Measurements from ENCODE around the gene C2CD4C.
"Not testable (repeated sequence)": the region's sequence is repeated elsewhere in the genome, so short reads cannot be mapped to it uniquely, and the experiment has no call there.

Gene C2CD4C

GRCh38 chr19:408902-409515 is at the start of gene C2CD4C:
TSS of gene C2CD4C (minus strand) at chr19:409147. CDS start at chr19:408361, 786 bp downstream.
- DNase-seq (ENCODE audit: low spot score): no peak

DNA sequence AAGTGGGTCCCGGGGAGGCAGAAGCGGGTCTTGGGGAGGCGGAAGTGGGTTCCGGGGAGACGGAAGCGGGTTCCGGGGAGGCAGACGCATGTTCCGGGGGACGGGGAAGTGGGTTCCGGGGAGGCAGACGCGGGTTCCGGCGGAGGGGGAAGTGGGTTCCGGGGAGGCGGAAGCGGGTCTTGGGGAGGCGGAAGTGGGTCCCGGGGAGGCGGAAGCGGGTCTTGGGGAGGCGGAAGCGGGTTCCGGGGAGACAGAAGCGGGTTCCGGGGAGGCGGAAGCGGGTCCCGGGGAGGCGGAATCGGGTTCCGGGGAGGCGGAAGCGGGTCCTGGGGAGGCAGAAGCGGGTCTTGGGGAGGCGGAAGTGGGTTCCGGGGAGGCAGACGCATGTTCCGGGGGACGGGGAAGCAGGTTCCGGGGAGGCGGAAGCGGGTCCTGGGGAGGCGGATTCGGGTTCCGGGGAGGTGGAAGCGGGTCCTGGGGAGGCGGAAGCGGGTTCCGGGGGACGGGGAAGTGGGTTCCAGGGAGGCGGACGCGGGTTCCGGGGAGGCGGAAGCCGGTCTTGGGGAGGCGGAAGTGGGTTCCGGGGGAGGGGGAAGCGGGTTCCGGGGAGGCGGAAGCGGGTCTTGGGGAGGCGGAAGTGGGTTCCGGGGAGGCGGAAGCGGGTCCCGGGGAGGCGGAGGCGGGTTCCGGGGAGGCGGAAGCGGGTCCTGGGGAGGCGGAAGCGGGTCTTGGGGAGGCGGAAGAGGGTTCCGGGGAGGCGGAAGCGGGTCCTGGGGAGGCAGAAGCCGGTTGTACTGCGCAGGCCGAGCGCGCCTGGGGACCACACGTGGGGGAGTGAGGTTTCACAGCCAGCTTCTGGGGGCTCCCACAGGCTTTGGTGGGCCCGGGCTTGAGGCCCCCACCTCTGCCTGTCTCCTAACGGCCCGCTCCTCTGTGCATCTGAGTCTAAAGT is 49.4 kb upstream of the C2CD4C start:
- no peak for DNase-seq (ENCODE audit: low spot score)

GRCh38 chr19:457636-458035 is 48.7 kb upstream of the C2CD4C start:
- DNase-seq (ENCODE audit: low spot score): no peak

DNA sequence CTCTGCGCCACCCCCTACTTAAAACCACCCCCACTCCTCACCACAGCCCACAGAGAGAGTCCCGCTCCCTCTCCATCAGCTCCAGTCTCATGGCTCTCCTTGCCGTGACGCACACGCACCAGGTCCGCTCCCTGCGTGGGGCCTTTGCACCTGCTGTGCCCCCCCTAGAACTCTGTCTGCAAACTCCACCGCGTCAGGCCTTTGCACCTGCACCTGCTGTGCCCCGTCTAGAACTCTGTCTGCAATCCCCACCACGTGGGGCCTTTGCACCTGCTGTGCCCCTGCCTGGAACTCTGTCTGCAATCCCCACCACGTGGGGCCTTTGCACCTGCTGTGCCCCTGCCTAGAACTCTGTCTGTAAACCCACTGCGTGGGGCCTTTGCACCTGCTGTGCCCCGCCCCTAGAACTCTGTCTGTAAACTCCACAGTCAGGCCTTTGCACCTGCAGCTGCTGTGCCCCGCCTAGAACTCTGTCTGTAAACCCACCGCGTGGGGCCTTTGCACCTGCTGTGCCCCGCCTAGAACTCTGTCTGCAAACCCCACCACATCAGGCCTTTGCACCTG is 47.7 kb upstream of the C2CD4C start:
- no peak for DNase-seq (ENCODE audit: low spot score)

- no peak for DNase-seq (ENCODE audit: low spot score)
These were observed 47.1 kb upstream of the C2CD4C start for GRCh38 chr19:455851-456546.

DNA sequence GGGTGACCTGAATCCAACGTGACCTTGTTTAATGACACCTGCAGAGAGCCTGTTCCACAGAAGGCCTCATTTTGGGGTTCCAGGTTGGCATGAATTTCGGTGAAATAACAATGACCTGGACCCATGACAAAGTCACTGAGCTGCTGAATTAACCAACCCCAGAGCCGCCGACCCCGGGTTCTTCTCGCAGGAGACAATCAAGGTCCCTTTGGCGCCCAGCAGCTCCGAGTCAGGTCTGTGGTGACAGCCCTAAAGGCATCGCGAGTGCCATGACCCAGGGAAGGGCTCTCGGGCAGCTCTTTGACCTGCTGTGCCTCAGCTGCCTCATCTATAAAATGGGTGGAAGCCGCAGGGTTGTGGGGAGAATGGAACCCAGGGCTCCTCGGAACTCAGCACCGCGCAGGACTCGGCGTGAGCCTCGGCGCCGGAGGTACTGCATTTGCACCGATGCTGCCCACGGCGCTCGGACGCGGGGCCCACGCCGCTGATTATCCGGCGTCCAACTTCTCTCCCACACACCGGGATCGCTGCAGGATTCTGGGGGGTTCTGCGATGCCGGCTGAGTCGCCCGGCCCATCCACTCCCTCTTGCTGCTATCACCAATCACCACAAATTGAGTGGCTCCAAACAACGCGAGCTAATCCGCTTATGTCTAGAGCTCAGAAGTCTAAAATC is 46.2 kb upstream of the C2CD4C start:
- DNase-seq (ENCODE audit: low spot score): no peak

DNA sequence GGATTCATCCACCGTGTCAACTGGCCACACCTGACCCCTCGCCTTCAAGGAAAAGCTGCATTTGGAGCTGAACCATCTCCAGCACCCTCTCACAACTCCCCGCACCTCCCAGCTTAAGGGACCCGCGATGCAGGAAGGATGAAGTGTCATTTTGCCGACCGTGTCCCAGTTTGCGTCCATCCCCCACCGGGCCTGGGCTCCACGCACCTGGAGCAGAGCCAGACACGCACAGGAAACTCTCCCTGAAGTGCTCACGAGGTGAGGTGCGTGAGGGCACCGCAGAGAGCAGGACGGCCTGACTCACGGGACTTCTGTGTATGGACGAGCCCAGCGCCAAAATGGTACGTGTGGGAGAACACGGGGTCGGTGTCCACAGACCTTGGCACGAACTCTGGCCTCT is 44.7 kb upstream of the C2CD4C start:
- DNase-seq (ENCODE audit: low spot score): no peak

DNA sequence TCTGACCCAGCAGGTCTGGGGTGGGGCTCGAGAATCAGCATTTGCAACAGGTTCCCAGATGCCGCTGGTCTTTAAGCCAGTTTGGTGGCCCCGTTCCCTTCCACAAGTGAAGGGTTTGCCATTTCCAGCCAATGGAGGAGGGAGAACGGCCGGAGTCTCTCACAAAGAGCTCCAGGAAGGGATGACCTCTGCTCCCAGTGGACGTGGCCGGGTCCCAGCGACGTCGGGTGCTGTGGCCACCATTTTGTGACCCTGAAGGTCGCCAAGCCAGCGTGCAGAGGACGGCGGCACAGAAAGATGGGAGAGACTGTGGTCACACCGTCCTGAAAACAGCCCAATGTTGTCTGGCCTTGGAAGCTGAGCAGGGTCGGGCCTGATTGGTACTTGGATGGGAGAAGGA is 43.9 kb upstream of the C2CD4C start:
- DNase-seq (ENCODE audit: low spot score): no peak

GRCh38 chr19:450912-451481 is 42.0 kb upstream of the C2CD4C start:
- not testable (repeated sequence) for DNase-seq (ENCODE audit: low spot score)

DNA sequence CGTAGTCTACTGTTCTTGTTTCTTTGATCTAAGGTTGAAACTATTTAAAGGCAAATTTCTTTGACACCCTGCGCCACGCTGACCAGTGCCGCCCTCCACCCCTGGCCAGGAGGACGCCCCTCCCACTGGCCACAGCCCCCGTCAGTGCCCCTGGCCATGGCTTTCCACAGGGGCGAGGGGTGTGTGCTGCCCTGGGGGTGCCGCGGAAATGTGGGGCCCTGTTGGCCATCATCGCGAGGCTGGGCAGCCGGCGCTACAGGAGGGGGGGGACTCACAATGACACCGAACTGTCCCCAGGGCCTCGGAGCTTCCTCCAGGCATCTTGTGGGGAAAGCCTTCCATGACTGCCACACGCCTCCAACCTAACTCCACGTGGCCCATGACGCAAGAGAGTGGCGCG is 41.0 kb upstream of the C2CD4C start:
- DNase-seq (ENCODE audit: low spot score): no peak

DNA sequence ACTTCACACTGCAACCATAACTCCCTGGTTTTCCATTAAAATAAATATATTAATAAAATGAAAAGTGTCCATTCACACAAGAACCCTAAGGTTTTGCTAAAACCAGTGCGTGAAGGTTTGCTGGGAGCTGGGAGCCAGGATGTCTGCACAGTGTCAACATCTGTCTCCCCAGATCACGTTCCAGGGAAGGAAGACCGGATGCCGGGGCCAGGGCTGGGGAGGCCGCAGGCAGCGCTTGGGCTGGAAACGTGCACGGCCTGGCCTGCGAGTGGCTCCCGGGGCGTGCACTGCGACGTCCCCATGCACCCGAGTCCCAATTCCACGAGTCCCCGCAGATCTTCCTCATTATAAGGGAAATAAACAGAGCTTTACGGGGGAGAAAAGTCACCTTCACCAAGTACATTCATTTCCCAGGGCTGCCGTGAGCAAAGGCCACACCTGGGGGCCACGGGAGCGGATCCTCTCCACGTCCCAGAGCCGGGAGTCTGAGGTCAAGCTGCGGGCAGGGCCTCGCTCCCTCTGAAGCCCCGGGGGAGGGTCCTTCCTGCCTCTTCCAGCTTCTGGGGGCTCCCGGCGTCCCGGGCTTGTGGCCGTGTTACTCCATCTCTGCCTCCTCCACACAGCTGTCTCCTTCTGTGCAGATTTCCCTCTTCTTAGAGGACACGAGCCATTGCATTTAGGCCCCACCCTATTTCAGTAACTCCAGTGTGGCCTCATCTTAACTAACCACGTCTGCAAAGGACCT is 39.0 kb upstream of the C2CD4C start:
- no peak for DNase-seq (ENCODE audit: low spot score)

DNA sequence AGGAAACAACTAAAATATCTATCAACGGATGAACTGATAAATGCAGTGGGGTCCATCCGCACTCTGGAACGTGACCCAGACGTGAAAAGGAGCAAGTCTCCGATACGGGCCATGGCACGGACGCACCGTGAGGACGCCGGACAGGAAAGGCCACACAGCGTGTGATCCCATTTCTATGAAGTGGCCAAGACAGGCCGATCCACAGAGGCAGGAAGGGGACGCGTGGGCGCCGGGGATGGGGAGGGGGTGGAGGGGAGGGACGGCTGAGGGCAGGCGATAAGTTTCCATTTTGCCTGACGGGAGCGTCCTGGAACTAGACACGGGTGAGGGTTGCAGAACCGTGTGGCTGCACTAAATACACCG is 38.1 kb upstream of the C2CD4C start:
- no peak for DNase-seq (ENCODE audit: low spot score)

GRCh38 chr19:444677-445210 is 35.8 kb upstream of the C2CD4C start:
- DNase-seq (ENCODE audit: low spot score): no peak

GRCh38 chr19:443005-443404 is 34.1 kb upstream of the C2CD4C start:
- DNase-seq (ENCODE audit: low spot score): no peak

DNA sequence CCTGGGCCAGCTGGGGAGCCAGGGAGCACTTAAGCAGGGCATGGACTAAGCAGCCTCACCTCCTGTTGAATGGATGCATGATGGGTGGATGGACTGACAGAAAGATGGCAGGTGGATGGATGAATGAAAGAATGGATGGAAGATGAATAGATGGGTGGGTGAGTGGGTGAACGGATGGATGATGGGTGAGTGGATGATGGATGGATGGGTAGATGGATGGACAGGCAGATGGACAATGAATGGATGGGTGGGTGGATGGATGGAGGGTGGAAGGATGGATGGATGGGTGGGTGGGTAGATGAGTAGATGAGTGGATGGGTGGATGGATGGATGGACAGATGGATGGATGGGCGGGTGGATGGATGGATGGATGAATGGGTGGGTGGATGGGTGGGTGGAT is 33.1 kb upstream of the C2CD4C start:
- DNase-seq (ENCODE audit: low spot score): no peak

GRCh38 chr19:441213-441836 is 32.4 kb upstream of the C2CD4C start:
- no peak for DNase-seq (ENCODE audit: low spot score)

DNA sequence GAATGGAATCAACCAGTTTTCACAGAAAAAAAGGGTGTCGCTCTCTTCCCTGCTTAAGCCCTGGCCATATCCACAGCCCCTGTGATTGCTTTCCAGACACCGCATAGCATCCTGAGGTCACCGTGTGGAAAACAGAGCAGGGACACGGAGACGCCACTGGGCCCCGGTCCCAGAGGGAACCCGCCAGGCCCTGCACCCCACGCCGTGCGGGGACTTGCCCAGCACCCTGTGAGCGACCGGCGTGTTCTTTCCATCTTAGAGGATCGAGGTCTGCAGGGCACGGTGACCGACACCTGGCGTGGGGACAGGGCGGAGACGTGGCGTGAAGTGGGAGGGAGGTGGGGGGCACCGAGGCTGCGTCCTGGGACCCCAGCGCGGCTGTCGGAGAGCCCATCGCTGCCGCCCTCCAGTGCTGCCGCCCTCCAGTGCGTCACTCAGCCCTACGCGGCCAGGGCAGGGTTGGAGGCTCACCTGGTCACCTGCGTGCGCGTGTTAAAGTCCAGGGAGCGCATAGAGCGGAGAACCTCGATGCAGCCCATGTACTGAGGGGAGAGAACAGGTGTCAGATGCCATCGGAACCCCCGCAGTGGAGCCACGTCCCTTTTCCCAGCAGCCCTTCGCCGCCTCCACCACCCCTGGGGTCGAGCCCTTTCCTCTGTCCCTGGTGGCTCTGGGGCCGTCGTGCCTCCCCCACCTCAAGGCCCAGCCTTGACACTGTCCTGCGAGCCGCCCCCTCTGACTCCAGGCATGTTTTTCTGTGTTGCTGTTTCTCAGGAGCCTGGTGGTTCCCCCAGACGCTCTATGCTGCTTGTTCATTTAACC is 31.7 kb upstream of the C2CD4C start:
- DNase-seq (ENCODE audit: low spot score): no peak

- DNase-seq (ENCODE audit: low spot score): no peak
These were observed 30.4 kb upstream of the C2CD4C start for GRCh38 chr19:439167-439900.
